ENCODE data around the gene ZNF813. TPM values are rescaled to one million over a fixed set of nuclear protein-coding genes. Genes with fewer than 3 reads are reported as not detected.

ZNF813 gene
- polyA plus RNA-seq, 1 donor (not counting 4 experiments of a cell fraction or from before 2014, with no cell fraction given) = 2.5 TPM

GRCh38 chr19:53519446-53519845 is 51.9 kb downstream of the ZNF813 start:
- Histone ChIP-seq H3K27me3 (ENCODE audit: control insufficient read depth, extremely low read depth, insufficient read depth, low read length) (no peaks in the 10 kb centered on the region), H3K9me3 (ENCODE audit: control insufficient read depth, low read depth, low read length) (no peaks in the 10 kb centered on the region), H3K27ac (ENCODE audit: control insufficient read depth, insufficient read depth, low read length) (no peak overlapping the region), H3K79me2 (ENCODE audit: control insufficient read depth, insufficient read depth, low read length) (peaks cover 5% of the 10 kb centered on the region), H3K9me1 (ENCODE audit: control insufficient read depth, extremely low read depth, insufficient read depth, low read length) (no peaks in the 10 kb centered on the region), H3K4me3 (ENCODE audit: control insufficient read depth in 2 of 3, extremely low read depth in 1 of 3, insufficient read depth in 2 of 3, low read depth in 1 of 3, low read length in 3 of 3) (no peak overlapping the region), H3K4me2 (ENCODE audit: control insufficient read depth, extremely low read depth, insufficient read depth, low read depth, low read length) (no peak overlapping the region), H2AFZ (ENCODE audit: control insufficient read depth, low read length) (no peak overlapping the region), H3K36me3 (ENCODE audit: control insufficient read depth in 2 of 2, extremely low read depth in 1 of 2, insufficient read depth in 2 of 2, low read length in 2 of 2) (no peaks in the 10 kb centered on the region), H3K4me1 (ENCODE audit: control insufficient read depth, extremely low read depth, insufficient read depth, low read length) (peaks cover 8% of the 10 kb centered on the region), H4K20me1 (ENCODE audit: control insufficient read depth, extremely low read depth, insufficient read depth, low read length) (no peaks in the 10 kb centered on the region), H3K9ac (ENCODE audit: control insufficient read depth, extremely low read depth, insufficient read depth, low read length) (no peak overlapping the region)
- TF ChIP-seq EZH2 (IDR thresholded peaks at IDR 0.05; ENCODE audit: low read length) (no peak), CTCF (optimal IDR thresholded peaks at IDR 0.05 in 1 of 3, IDR thresholded peaks at IDR 0.05 in 1 of 3, conservative IDR thresholded peaks at IDR 0.05 in 1 of 3; ENCODE audit: extremely low read depth in 1 of 3, insufficient read depth in 2 of 3, low read length in 3 of 3) (no peak)
- DNase-seq (ENCODE audit: low read depth, low spot score) = no peak
- no peak for FAIRE-seq
- dilution Hi-C loops (cut with MboI; ENCODE audit: extremely low pct_ligation_motif_present, low sequenced_read_pairs) = no loop called here

- FAIRE-seq (no peak), DNase-seq (ENCODE audit: low read depth, low spot score) (no peak)
- Histone ChIP-seq H3K4me1 (ENCODE audit: control insufficient read depth, extremely low read depth, insufficient read depth, low read length) (peaks cover 8% of the 10 kb centered on the region), H3K9ac (ENCODE audit: control insufficient read depth, extremely low read depth, insufficient read depth, low read length) (no peak overlapping the region), H3K79me2 (ENCODE audit: control insufficient read depth, insufficient read depth, low read length) (peaks cover 5% of the 10 kb centered on the region), H3K36me3 (ENCODE audit: control insufficient read depth in 2 of 2, extremely low read depth in 1 of 2, insufficient read depth in 2 of 2, low read length in 2 of 2) (no peaks in the 10 kb centered on the region), H3K27ac (ENCODE audit: control insufficient read depth, insufficient read depth, low read length) (no peak overlapping the region), H2AFZ (ENCODE audit: control insufficient read depth, low read length) (peak overlapping the region; percentile 89), H3K9me1 (ENCODE audit: control insufficient read depth, extremely low read depth, insufficient read depth, low read length) (no peaks in the 10 kb centered on the region), H3K27me3 (ENCODE audit: control insufficient read depth, extremely low read depth, insufficient read depth, low read length) (no peaks in the 10 kb centered on the region), H4K20me1 (ENCODE audit: control insufficient read depth, extremely low read depth, insufficient read depth, low read length) (no peaks in the 10 kb centered on the region), H3K9me3 (ENCODE audit: control insufficient read depth, low read depth, low read length) (no peaks in the 10 kb centered on the region), H3K4me2 (ENCODE audit: control insufficient read depth, extremely low read depth, insufficient read depth, low read depth, low read length) (peak overlapping the region; percentile 42), H3K4me3 (ENCODE audit: control insufficient read depth in 2 of 3, extremely low read depth in 1 of 3, insufficient read depth in 2 of 3, low read depth in 1 of 3, low read length in 3 of 3) (peak overlapping the region; percentile 36 to 78 (median 77))
- no peak for TF ChIP-seq EZH2 (IDR thresholded peaks at IDR 0.05; ENCODE audit: low read length)
- dilution Hi-C loops (cut with MboI; ENCODE audit: extremely low pct_ligation_motif_present, low sequenced_read_pairs) = no loop called here
Observed at GRCh38 chr19:53520163-53520546, 52.6 kb downstream of the ZNF813 start.

All from keratinocyte (primary cell).